T-cell (primary cell): Measurements from ENCODE around the gene EPN2. TPM values are rescaled to one million over a fixed set of nuclear protein-coding genes. Genes with fewer than 3 reads are reported as not detected.

Experiments
- ATAC-seq, 4 experiments: fragments of 200-7000 bp in 3 of 4; fragments of 150-1000 bp in 1 of 4; cut with Tn5 transposase; replicated peaks in 1 of 4; 1 replicate in 3 of 4; 2 replicates in 1 of 4; pipeline ENCODE4 v1.10.0; 2021; ENCODE audit warnings: moderate library complexity in 3 of 4, mild to moderate bottlenecking in 2 of 4, moderate number of reproducible peaks in 1 of 4
- CTCF ChIA-PET, 2 donors: fragments of 300-600 bp; sonication (Branson Sonifier 250); formaldehyde crosslinking; loops; one replicate each; lab custom pipeline; 2022; ENCODE audit warnings: antibody characterized with exemption in 2 of 2; lab: Charles Lee
- POLR2A ChIA-PET, 2 donors: fragments of 300-600 bp; sonication (Branson Sonifier 250); formaldehyde crosslinking; loops; one replicate each; lab custom pipeline; 2022; ENCODE audit warnings: antibody characterized with exemption in 2 of 2; lab: Charles Lee
- DNase-seq, 35 experiments: peaks; one replicate each; pipeline versions ENCODE4 v3.0.0 to v3.0.0-alpha.2; 2013 to 2023
- H3K27ac ChIP-seq: one replicate; pipeline ENCODE4 v1.5.1; 2013; ENCODE audit warnings: low read length
- H3K27me3 ChIP-seq, 2 experiments: replicated peaks in 1 of 2; 1 replicate in 1 of 2; 2 replicates in 1 of 2; pipeline versions ENCODE4 v1.6.1 to v1.7.0; 2013; ENCODE audit warnings: low read length in 1 of 2, mixed read lengths in 1 of 2; ENCODE audit not compliant: control insufficient read depth in 2 of 2, insufficient read depth in 2 of 2; ENCODE audit errors: extremely low read depth in 1 of 2
- H3K36me3 ChIP-seq, 2 donors: 1 replicate in 1 of 2; 2 replicates in 1 of 2; pipeline versions ENCODE4 v1.6.1 to v1.7.0; 2013; ENCODE audit warnings: low read length in 1 of 2; ENCODE audit not compliant: control insufficient read depth in 2 of 2, insufficient read depth in 1 of 2; ENCODE audit errors: extremely low read depth in 1 of 2
- H3K4me1 ChIP-seq, 2 experiments: 1 replicate in 1 of 2; 2 replicates in 1 of 2; pipeline versions ENCODE4 v1.6.1 to v1.7.0; 2013; ENCODE audit warnings: low read length in 2 of 2, mixed read lengths in 1 of 2; ENCODE audit not compliant: insufficient read depth in 2 of 2, control insufficient read depth in 1 of 2; ENCODE audit errors: extremely low read depth in 1 of 2
- H3K4me3 ChIP-seq, 2 donors: 1 replicate in 1 of 2; 2 replicates in 1 of 2; pipeline versions ENCODE4 v1.5.1 to v1.7.0; 2013; ENCODE audit warnings: mild to moderate bottlenecking in 2 of 2, low read length in 1 of 2, moderate library complexity in 1 of 2; ENCODE audit not compliant: control insufficient read depth in 1 of 2; ENCODE audit errors: extremely low read depth in 1 of 2
- H3K9me3 ChIP-seq: 2 replicates; pipeline ENCODE4 v1.7.0; 2013
- H3K27ac Mint-ChIP-seq, 2 donors: one replicate each; pipeline ENCODE4 v1.8.0; 2020 to 2021; ENCODE audit warnings: mild to moderate bottlenecking in 2 of 2, mixed read lengths in 2 of 2
- H3K27me3 Mint-ChIP-seq, 2 donors: one replicate each; pipeline ENCODE4 v1.8.0; 2021 to 2022; ENCODE audit warnings: mixed read lengths in 2 of 2
- H3K36me3 Mint-ChIP-seq: one replicate; pipeline ENCODE4 v1.8.0; 2021; ENCODE audit warnings: mixed read lengths
- H3K4me1 Mint-ChIP-seq, 3 donors: one replicate each; pipeline ENCODE4 v1.8.0; 2020 to 2022; ENCODE audit warnings: mixed read lengths in 3 of 3, mild to moderate bottlenecking in 1 of 3
- H3K4me3 Mint-ChIP-seq, 3 donors: one replicate each; pipeline ENCODE4 v1.8.0; 2020 to 2022; ENCODE audit warnings: mild to moderate bottlenecking in 3 of 3, mixed read lengths in 3 of 3, moderate library complexity in 3 of 3
- H3K9me3 Mint-ChIP-seq, 3 donors: one replicate each; pipeline ENCODE4 v1.8.0; 2020 to 2022; ENCODE audit warnings: mixed read lengths in 3 of 3
- WGBS: methylation state at CpG from one replicate; pipeline ENCODE4 v1.1.5; 2013; ENCODE audit warnings: missing lambda C conversion rate; ENCODE audit not compliant: insufficient coverage; 5-methylcytosine and 5-hydroxymethylcytosine counted together
- total RNA-seq, 35 experiments: library from RNA in 6 of 35; stranded (reverse) in 6 of 35; fragments of 120-200 nt in 1 of 35; gene quantifications; one replicate each; pipeline versions ENCODE4 v1.2.1 to v1.2.4 and lab custom pipeline; 2013 to 2026

Gene EPN2
- total RNA-seq, 5 donors from 2014 or later (not counting 1 experiment from before 2014, with no cell fraction given), result 5.5 to 9.8 (median 8.4) TPM

DNA sequence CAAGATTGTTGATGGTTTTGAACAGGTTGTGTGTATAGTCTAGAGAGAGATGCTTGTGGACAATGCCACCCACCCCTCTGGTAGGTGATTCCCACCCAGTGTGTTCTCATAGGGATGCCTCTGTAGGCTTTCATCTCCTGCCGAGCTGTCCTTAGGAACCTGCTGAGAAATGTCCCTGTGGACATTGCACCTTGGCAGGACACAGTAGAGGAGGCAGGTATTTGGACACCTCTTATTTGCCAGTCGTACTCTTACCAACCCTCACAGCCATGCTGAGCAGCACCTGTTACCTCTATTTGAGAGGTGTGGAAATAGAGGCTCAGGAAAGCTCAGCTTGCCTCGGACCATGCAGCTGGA lies 33.2 kb downstream of the EPN2 start:
- Mint-ChIP-seq H3K27me3 (peaks cover 0 to 15% of the 10 kb centered on the region in 2 donors), H3K9me3 (no peaks in the 10 kb centered on the region), H3K27ac (no peak overlapping the region), H3K4me3 (no peak overlapping the region), H3K36me3 (no peaks in the 10 kb centered on the region), H3K4me1 (peaks cover 2 to 13% (median 7%) of the 10 kb centered on the region in 3 donors)
- Histone ChIP-seq H3K27me3 (peaks cover 4 to 5% of the 10 kb centered on the region in 2 experiments), H3K9me3 (no peaks in the 10 kb centered on the region), H3K4me3 (no peak overlapping the region), H3K36me3 (no peaks in the 10 kb centered on the region), H3K27ac (no peak overlapping the region), H3K4me1 (no peaks in the 10 kb centered on the region)
- 95% methylated on average over 2 of the region's 3 CpGs for WGBS
- no peak for ATAC-seq
- DNase-seq, result no peak
- CTCF ChIA-PET, result no interaction called here
- POLR2A ChIA-PET, result no interaction called here

DNA sequence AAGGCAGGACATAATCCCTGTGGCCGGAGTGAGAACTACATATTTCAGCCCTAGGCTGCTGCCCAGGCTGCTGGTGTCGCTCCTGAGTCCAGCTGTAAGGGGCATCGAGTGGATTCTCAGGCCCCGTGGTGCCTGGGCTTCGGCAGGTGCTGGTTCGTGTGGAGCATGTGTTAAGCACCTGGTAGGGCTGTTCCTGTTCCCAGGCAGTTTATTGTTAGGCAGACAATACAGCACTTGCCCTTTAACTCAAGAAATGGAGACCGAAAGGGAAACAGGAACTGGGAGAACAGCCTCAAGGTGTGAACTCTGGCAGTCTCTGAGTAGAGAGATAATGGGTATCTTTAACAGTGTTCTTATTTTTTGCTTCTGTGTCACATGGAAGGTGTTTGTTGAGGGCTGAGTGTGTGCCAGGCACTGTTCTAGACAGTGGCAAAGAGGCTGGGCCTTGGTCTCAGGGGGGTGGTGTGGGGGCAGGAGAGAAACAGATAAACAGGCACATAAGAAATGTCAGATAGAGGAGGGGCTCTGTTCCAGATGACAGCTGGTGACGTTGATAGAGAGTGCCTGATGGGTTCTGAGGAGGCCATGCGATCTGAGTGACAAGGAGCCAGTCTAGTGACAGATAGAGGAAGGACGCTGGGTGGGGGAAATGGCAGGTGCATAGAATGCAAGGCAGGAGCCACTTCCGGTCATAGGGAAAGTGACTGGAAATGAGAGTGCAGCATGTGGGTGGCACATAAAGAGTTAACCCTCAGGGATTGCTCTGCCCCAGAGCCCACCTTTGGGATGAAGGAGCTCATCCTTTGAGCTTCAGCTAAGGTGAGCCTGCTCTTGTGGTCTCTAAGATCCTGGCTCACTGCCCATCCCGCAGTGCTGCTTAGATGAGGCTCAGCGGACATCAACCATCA lies 33.8 kb downstream of the EPN2 start:
- Histone ChIP-seq H3K27me3 (peaks cover 3 to 5% of the 10 kb centered on the region in 2 experiments), H3K4me3 (no peak overlapping the region), H3K36me3 (no peaks in the 10 kb centered on the region), H3K9me3 (no peaks in the 10 kb centered on the region), H3K4me1 (no peaks in the 10 kb centered on the region), H3K27ac (no peak overlapping the region)
- Mint-ChIP-seq H3K27ac (no peak overlapping the region), H3K4me3 (no peak overlapping the region), H3K27me3 (peaks cover 0 to 9% of the 10 kb centered on the region in 2 donors), H3K9me3 (no peaks in the 10 kb centered on the region), H3K4me1 (peaks cover 2 to 13% (median 7%) of the 10 kb centered on the region in 3 donors), H3K36me3 (no peaks in the 10 kb centered on the region)
- CTCF ChIA-PET, result no interaction called here
- no peak for ATAC-seq
- POLR2A ChIA-PET, result no interaction called here
- WGBS, result 82% methylated on average over 10 of the region's 13 CpGs
- no peak for DNase-seq

DNA sequence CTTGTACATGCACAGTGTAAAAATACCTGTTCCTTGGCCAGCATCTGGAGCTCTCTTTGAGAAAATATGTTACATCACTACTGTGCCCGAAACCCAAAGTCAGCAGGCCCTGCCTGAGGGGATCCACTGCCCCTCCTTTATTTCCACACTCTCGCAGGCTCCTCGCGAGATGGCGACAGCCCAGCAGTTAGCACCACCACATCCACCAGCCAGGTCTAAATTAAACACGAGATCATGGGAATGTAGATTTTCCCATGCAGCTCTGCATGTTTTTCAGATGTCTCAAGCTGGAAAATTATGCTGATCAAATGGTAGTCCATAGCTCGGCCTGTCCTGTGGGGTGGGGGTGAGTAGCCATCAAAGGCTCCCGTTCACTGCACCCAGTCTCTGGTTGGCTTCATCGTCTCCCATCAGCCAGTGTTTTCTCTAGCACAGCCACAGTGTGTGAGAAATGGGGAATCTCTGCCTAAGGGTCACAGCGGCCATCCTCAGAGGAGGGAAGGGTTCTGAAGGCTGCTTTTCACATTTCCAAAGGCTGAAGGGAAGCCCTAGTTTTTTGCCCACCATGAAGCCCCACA lies 34.7 kb downstream of the EPN2 start:
- CTCF ChIA-PET, result no interaction called here
- POLR2A ChIA-PET, result no interaction called here

DNA sequence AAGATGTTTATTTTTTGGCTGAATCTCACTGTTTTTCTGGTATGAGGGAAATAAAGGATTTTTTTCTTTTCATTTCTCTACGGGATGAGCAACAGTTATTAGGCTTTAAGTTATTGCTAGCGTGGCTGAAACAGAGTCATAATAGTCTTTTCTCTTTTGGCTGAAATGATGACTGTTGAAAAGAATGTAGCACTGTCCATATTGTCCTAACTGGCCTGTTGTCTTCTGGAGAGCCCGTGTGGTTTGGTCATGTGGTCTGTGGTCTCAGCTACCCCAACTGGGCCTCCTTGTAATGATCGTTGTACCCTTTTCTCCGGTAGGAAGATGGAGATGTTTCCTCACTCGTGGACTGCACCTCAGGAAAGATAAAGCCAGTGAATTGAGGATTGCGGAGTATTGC lies 36.6 kb downstream of the EPN2 start:
- no peak overlapping the region for H3K27ac Mint-ChIP-seq
- POLR2A ChIA-PET, result no interaction called here
- H3K9me3 Mint-ChIP-seq, result no peaks in the 10 kb centered on the region
- Histone ChIP-seq H3K9me3 (no peaks in the 10 kb centered on the region), H3K4me3 (no peak overlapping the region), H3K36me3 (no peaks in the 10 kb centered on the region), H3K27ac (no peak overlapping the region), H3K27me3 (peaks cover 0 to 2% of the 10 kb centered on the region in 2 experiments), H3K4me1 (no peaks in the 10 kb centered on the region)
- H3K27me3 Mint-ChIP-seq, result peaks cover 0 to 4% of the 10 kb centered on the region in 2 donors
- WGBS, result 63% methylated on average over 6 of the region's 7 CpGs
- H3K36me3 Mint-ChIP-seq, result peaks cover 4% of the 10 kb centered on the region
- DNase-seq (no peak), ATAC-seq (no peak)
- CTCF ChIA-PET, result interaction anchor here in 1 of 2 donors (0.5 kb wide), 1 partner anchor 28 kb away, joined by 3 read pairs; no protein-coding TSS in a partner anchor
- H3K4me1 Mint-ChIP-seq, result peaks cover 2 to 11% (median 6%) of the 10 kb centered on the region in 3 donors
- H3K4me3 Mint-ChIP-seq, result no peak overlapping the region

More for the DNA sequence above, 34.7 kb downstream of the EPN2 start:
- Mint-ChIP-seq H3K4me1 (peaks cover 2 to 13% (median 7%) of the 10 kb centered on the region in 3 donors), H3K27me3 (peaks cover 0 to 7% of the 10 kb centered on the region in 2 donors), H3K27ac (no peak overlapping the region), H3K4me3 (no peak overlapping the region), H3K9me3 (no peaks in the 10 kb centered on the region), H3K36me3 (no peaks in the 10 kb centered on the region)
- 93% methylated on average over 5 of the region's 10 CpGs for WGBS
- Histone ChIP-seq H3K36me3 (no peaks in the 10 kb centered on the region), H3K27ac (no peak overlapping the region), H3K4me3 (no peak overlapping the region), H3K9me3 (no peaks in the 10 kb centered on the region), H3K27me3 (peaks cover 2 to 5% of the 10 kb centered on the region in 2 experiments), H3K4me1 (no peaks in the 10 kb centered on the region)
- DNase-seq (no peak), ATAC-seq (no peak)

DNA sequence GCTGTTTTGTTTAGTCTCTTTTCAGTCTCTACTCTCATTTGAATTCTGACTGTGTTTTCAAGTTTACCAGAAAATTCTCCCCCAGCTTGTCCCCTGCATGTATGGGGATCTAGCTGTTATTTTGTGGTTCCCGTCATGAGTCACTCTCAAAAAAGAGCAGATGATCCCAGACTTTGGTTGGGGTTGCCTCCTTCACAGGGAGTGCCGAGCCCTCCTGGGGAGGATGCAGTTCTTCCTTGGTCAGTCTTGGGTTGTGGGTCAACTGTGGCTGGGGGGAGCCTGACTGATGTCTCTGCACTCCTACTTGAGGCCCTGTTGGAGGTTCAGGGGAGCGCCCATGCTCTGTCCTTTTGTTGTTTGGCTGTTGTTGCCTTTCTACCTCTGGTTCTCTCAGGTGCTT lies 37.7 kb downstream of the EPN2 start:
- H3K9me3 Mint-ChIP-seq, result no peaks in the 10 kb centered on the region
- no peak for ATAC-seq
- H3K4me1 Mint-ChIP-seq, result peaks cover 0 to 6% (median 0%) of the 10 kb centered on the region in 3 donors
- H3K27ac Mint-ChIP-seq, result no peak overlapping the region
- H3K4me1 ChIP-seq, result no peaks in the 10 kb centered on the region
- WGBS, result 88% methylated on average over 2 of the region's 3 CpGs
- no peak overlapping the region for H3K4me3 Mint-ChIP-seq
- DNase-seq, result no peak
- H3K27me3 Mint-ChIP-seq, result no peaks in the 10 kb centered on the region
- H3K36me3 ChIP-seq, result no peaks in the 10 kb centered on the region
- H3K9me3 ChIP-seq, result no peaks in the 10 kb centered on the region
- H3K27me3 ChIP-seq, result peaks cover 0 to 1% of the 10 kb centered on the region in 2 experiments
- H3K27ac ChIP-seq, result no peak overlapping the region
- ChIA-PET POLR2A (interaction anchor here in 1 of 2 donors (0.6 kb wide), 1 partner anchor 52 kb away, joined by 3 read pairs; no protein-coding TSS in a partner anchor), CTCF (no interaction called here)
- peaks cover 4% of the 10 kb centered on the region for H3K36me3 Mint-ChIP-seq
- no peak overlapping the region for H3K4me3 ChIP-seq

DNA sequence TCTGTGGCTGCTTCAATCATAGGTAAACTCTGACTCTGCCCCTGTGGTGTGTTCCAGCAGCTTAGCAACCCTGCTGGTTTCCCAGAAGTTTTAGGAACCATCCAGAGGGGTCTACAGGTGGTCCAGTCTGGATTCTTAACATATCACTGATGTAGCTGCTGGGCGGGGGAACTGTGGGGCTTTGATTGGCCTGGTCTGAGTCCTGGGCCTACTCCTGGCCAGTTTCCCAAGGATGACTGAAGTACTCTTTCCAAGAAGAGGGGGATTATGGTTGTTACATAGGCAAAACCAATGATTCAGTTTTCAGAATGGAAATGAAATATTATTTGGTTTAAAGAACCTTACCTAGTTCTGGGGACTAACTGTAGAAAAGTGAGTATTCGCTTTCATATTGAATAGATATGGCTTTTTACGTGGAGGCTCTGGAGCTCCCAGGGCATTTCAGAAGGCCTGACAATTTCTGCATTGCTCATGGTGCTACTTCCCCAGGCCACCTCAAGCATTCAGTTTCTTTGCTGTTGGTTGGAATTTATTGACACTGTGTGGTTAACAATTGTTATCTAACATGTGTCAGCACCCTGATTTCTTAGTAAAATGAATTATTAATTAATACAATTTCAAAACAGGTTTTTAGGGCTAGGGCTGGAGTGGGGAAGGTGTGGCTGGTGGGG lies 38.4 kb downstream of the EPN2 start:
- Mint-ChIP-seq H3K4me3 (no peak overlapping the region), H3K27me3 (no peaks in the 10 kb centered on the region), H3K36me3 (peaks cover 4% of the 10 kb centered on the region), H3K9me3 (no peaks in the 10 kb centered on the region), H3K4me1 (peaks cover 0 to 6% (median 0%) of the 10 kb centered on the region in 3 donors), H3K27ac (no peak overlapping the region)
- H3K4me1 ChIP-seq, result no peaks in the 10 kb centered on the region
- H3K4me3 ChIP-seq, result no peak overlapping the region
- H3K27me3 ChIP-seq, result no peaks in the 10 kb centered on the region
- DNase-seq, result no peak
- POLR2A ChIA-PET, result interaction anchor here in 1 of 2 donors (0.6 kb wide), 1 partner anchor 30 kb away, joined by 6 read pairs; no protein-coding TSS in a partner anchor
- 100% methylated on average over 1 of the region's 3 CpGs for WGBS
- CTCF ChIA-PET, result no interaction called here
- no peak overlapping the region for H3K27ac ChIP-seq
- H3K9me3 ChIP-seq, result no peaks in the 10 kb centered on the region
- no peak for ATAC-seq
- no peaks in the 10 kb centered on the region for H3K36me3 ChIP-seq
